ENCODE results near the gene HNRNPDL.
"Not testable (repeated sequence)": the region's sequence is repeated elsewhere in the genome, so short reads cannot be mapped to it uniquely, and the experiment has no call there.

HNRNPDL gene

GRCh38 chr4:82430193-82430963 is at the start of gene HNRNPDL, which contains the start of gene ENOPH1:
HNRNPDL (minus strand) TSS chr4:82430462; CDS start chr4:82429690, 772 bp downstream.
ENOPH1 (plus strand) TSS chr4:82430590; CDS start chr4:82430830, 240 bp downstream.
- DNase-seq, result peak; percentile 93 to 95

GRCh38 chr4:82479562-82479961 is 49.3 kb upstream of the HNRNPDL start:
- DNase-seq, result no peak

GRCh38 chr4:82477469-82477868 is 47.2 kb upstream of the HNRNPDL start:
- DNase-seq, result not testable (repeated sequence)

- not testable (repeated sequence) for DNase-seq
These were observed 45.7 kb upstream of the HNRNPDL start for GRCh38 chr4:82475931-82476330.

GRCh38 chr4:82473621-82474164 is 43.4 kb upstream of the HNRNPDL start:
- DNase-seq, result no peak

- not testable (repeated sequence) for DNase-seq
These were observed 42.8 kb upstream of the HNRNPDL start for GRCh38 chr4:82473080-82473479.

- DNase-seq, result no peak
These were observed 39.6 kb upstream of the HNRNPDL start for GRCh38 chr4:82469791-82470345.

GRCh38 chr4:82467471-82467870 is 37.2 kb upstream of the HNRNPDL start:
- no peak for DNase-seq

GRCh38 chr4:82463221-82463620 is 33.0 kb upstream of the HNRNPDL start:
- DNase-seq, result no peak

- peak; percentile 78 to 80 for DNase-seq
These were observed 32.2 kb upstream of the HNRNPDL start for GRCh38 chr4:82462415-82462831.

GRCh38 chr4:82461710-82462109 is 31.4 kb upstream of the HNRNPDL start:
- no peak for DNase-seq

GRCh38 chr4:82458729-82459128 is 28.5 kb upstream of the HNRNPDL start:
- no peak for DNase-seq

GRCh38 chr4:82457266-82457665 is 27.0 kb upstream of the HNRNPDL start:
- DNase-seq, result no peak

GRCh38 chr4:82452026-82452425 is 21.8 kb upstream of the HNRNPDL start:
- no peak for DNase-seq

- DNase-seq, result no peak
These were observed 20.9 kb upstream of the HNRNPDL start for GRCh38 chr4:82450966-82451755.

- DNase-seq, result no peak
These were observed 17.6 kb upstream of the HNRNPDL start for GRCh38 chr4:82447886-82448285.

GRCh38 chr4:82439088-82439487 is 8.8 kb upstream of the HNRNPDL start:
- DNase-seq, result no peak

- DNase-seq, result no peak
These were observed 7.2 kb upstream of the HNRNPDL start for GRCh38 chr4:82437285-82438005.

- DNase-seq, result no peak
These were observed 6.5 kb upstream of the HNRNPDL start for GRCh38 chr4:82436780-82437179.

- DNase-seq, result no peak
These were observed 5.9 kb upstream of the HNRNPDL start for GRCh38 chr4:82436130-82436529.

GRCh38 chr4:82434949-82435348 is 4.7 kb upstream of the HNRNPDL start:
- no peak for DNase-seq

GRCh38 chr4:82433791-82434190 is 3.5 kb upstream of the HNRNPDL start:
- no peak for DNase-seq

- no peak for DNase-seq
These were observed 2.3 kb upstream of the HNRNPDL start for GRCh38 chr4:82432596-82432995.

All from Kasumi-1 (cell line).